Measurements from ENCODE around the gene TXNL4A.

GRCh38 chr18:79952456-79952995, 35.8 kb downstream of the TXNL4A start:
- TF ChIP-seq CTCF (conservative IDR thresholded peaks at IDR 0.05 in 1 of 2, IDR thresholded peaks at IDR 0.05 in 1 of 2; ENCODE audit: low read depth in 1 of 2, low read length in 2 of 2) (no peak), EZH2 (IDR thresholded peaks at IDR 0.05; ENCODE audit: low read length, missing control alignments) (no peak)

Measured in fibroblast of lung (primary cell).